HEK293 (cell line): ENCODE results near the gene TMEM127.

Source experiments
- CTCF ChIA-PET: fragments of 350-600 bp; formaldehyde crosslinking; extraction: SDS; loops from one replicate; lab custom pipeline; 2021; ENCODE audit warnings: antibody characterized with exemption; lab: Yijun Ruan, JAX
- POLR2A ChIA-PET: fragments of 300-600 bp; formaldehyde crosslinking; extraction: SDS; loops from one replicate; lab custom pipeline; 2020; ENCODE audit warnings: antibody characterized with exemption, inconsistent platforms; lab: Yijun Ruan, JAX
- H3K27ac ChIP-seq: fragments of 200-500 bp; sonication (Bioruptor generic); 2 replicates; pipeline ENCODE4 v1.5.1; 2014; ENCODE audit warnings: low read depth, low read length, control low read depth, inconsistent platforms; ENCODE audit errors: extremely low read depth
- H3K36me3 ChIP-seq, 2 experiments: fragments of 200-500 bp in 1 of 2; sonication (Bioruptor generic) in 1 of 2; 1 replicate in 1 of 2; 2 replicates in 1 of 2; pipeline ENCODE4 v1.5.1; 2014 to 2017; ENCODE audit warnings: inconsistent platforms in 2 of 2, low read length in 2 of 2; ENCODE audit not compliant: control insufficient read depth in 2 of 2, insufficient read depth in 1 of 2
- H3K4me1 ChIP-seq: fragments of 200-500 bp; sonication (Bioruptor generic); 2 replicates; pipeline ENCODE4 v1.5.1; 2014; ENCODE audit warnings: mild to moderate bottlenecking, low read length, inconsistent platforms; ENCODE audit not compliant: control insufficient read depth, insufficient read depth
- H3K4me3 ChIP-seq: 2 replicates; pipeline ENCODE4 v1.5.1; 2011; ENCODE audit warnings: low read depth, mild to moderate bottlenecking, control low read depth, low read length, moderate library complexity
- H3K9me3 ChIP-seq: fragments of 200-500 bp; sonication (Bioruptor generic); 2 replicates; pipeline ENCODE4 v1.5.1; 2014; ENCODE audit warnings: low read depth, low read length, inconsistent platforms; ENCODE audit not compliant: control insufficient read depth, insufficient read depth
- ZBTB11 ChIP-seq: fragments of 450-650 bp; formaldehyde crosslinking; conservative IDR thresholded peaks from 2 replicates; pipeline ENCODE4 v1.5.1; 2016; ENCODE audit warnings: low read depth, missing biosample characterization, missing genetic modification characterization
- ZBTB48 ChIP-seq: fragments of 450-650 bp; formaldehyde crosslinking; IDR thresholded peaks from 2 replicates; pipeline ENCODE4 v1.5.1; 2016; ENCODE audit warnings: missing biosample characterization, missing genetic modification characterization
- ZNF391 ChIP-seq: fragments of 450-650 bp; formaldehyde crosslinking; IDR thresholded peaks from 2 replicates; pipeline ENCODE4 v1.5.1; 2016; ENCODE audit warnings: low read depth, missing biosample characterization, missing genetic modification characterization, borderline replicate concordance
- ZNF510 ChIP-seq: fragments of 450-650 bp; formaldehyde crosslinking; IDR thresholded peaks from 2 replicates; pipeline ENCODE4 v1.5.1; 2018; ENCODE audit warnings: mild to moderate bottlenecking, missing genetic modification characterization, missing biosample characterization; ENCODE audit not compliant: insufficient replicate concordance
- ZNF600 ChIP-seq: fragments of 450-650 bp; formaldehyde crosslinking; IDR thresholded peaks from 2 replicates; pipeline ENCODE4 v1.5.1; 2016; ENCODE audit warnings: missing biosample characterization, missing genetic modification characterization
- ZNF664 ChIP-seq: fragments of 450-650 bp; formaldehyde crosslinking; IDR thresholded peaks from 2 replicates; pipeline ENCODE4 v1.5.1; 2016; ENCODE audit warnings: missing biosample characterization, missing genetic modification characterization
- ZNF777 ChIP-seq: fragments of 450-650 bp; formaldehyde crosslinking; IDR thresholded peaks from 2 replicates; pipeline ENCODE4 v1.5.1; 2017; ENCODE audit warnings: missing biosample characterization, missing genetic modification characterization, borderline replicate concordance
- ZNF785 ChIP-seq: fragments of 450-650 bp; formaldehyde crosslinking; IDR thresholded peaks from 2 replicates; pipeline ENCODE4 v1.5.1; 2016; ENCODE audit warnings: missing biosample characterization, missing genetic modification characterization
- TF ChIP-seq, protein P1 (sequence below): fragments of 450-650 bp; formaldehyde crosslinking; IDR thresholded peaks from 2 replicates; pipeline ENCODE4 v1.5.1; 2016; ENCODE audit warnings: missing biosample characterization, missing genetic modification characterization, borderline replicate concordance

The TMEM127 gene

GRCh38 chr2:96287273-96287856 is 21.6 kb upstream of the TMEM127 start (continued):
- TF ChIP-seq ZBTB11 (tag by site-specific recombination), result no peak
- no peak for TF ChIP-seq ZNF510 (tag by site-specific recombination)
- no peak for TF ChIP-seq ZNF664
- TF ChIP-seq ZNF391 (tag by site-specific recombination), result no peak
- no peak for TF ChIP-seq ZNF600 (tag by site-specific recombination)
- TF ChIP-seq ZBTB48 (tag by site-specific recombination), result no peak
- TF ChIP-seq ZNF777, result no peak
- TF ChIP-seq, all 188 proteins: peak for 0

DNA sequence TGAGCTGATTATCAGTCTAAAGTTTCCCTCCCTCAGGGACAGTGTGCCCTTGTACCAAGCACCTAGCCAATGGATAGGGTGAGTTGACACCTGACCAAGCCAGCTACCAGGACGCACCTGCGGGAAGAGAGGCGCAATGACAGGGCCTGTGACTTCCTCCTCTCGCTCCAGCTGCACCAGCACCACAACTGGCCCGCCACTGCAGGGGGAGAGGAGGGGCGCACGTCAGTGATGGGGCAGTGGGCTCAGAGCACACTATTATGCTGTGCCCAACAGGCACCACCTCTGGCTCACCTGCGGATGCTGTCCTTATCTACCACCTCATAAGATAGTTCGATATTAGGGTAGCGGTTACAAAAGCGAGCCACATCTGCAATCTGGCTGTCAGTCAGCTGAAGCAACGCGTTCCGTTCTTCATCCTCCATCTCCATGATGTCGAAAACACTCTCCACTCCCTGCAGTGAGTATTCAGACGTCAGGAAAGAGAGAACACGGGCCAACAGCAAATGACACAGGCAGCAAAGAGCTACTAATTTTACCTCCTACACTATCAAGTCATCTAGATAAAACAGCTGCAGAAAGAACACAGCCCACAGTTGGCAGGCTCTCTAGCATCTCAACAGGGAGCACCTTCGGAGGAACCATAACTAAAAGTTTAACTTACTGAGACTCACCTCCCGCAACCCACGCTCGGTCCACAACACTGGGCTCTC is 11.1 kb upstream of the TMEM127 start:
- ChIA-PET POLR2A (interaction anchor here (0.6 to 3.7 kb wide), 2 partner anchors 10 to 17 kb away, joined by 6 to 11 read pairs; partner anchors contain the start of genes CIAO1 and TMEM127), CTCF (interaction anchor here (0.6 to 2.0 kb wide), 4 partner anchors 35 to 629 kb away, joined by 3 to 5 read pairs (median 4); no protein-coding TSS in a partner anchor)
- H3K4me3 ChIP-seq, result no peak overlapping the region
- H3K36me3 ChIP-seq, result peaks cover 52 to 85% of the 10 kb centered on the region in 2 experiments
- no peak overlapping the region for H3K27ac ChIP-seq
- TF ChIP-seq, protein P1, sequence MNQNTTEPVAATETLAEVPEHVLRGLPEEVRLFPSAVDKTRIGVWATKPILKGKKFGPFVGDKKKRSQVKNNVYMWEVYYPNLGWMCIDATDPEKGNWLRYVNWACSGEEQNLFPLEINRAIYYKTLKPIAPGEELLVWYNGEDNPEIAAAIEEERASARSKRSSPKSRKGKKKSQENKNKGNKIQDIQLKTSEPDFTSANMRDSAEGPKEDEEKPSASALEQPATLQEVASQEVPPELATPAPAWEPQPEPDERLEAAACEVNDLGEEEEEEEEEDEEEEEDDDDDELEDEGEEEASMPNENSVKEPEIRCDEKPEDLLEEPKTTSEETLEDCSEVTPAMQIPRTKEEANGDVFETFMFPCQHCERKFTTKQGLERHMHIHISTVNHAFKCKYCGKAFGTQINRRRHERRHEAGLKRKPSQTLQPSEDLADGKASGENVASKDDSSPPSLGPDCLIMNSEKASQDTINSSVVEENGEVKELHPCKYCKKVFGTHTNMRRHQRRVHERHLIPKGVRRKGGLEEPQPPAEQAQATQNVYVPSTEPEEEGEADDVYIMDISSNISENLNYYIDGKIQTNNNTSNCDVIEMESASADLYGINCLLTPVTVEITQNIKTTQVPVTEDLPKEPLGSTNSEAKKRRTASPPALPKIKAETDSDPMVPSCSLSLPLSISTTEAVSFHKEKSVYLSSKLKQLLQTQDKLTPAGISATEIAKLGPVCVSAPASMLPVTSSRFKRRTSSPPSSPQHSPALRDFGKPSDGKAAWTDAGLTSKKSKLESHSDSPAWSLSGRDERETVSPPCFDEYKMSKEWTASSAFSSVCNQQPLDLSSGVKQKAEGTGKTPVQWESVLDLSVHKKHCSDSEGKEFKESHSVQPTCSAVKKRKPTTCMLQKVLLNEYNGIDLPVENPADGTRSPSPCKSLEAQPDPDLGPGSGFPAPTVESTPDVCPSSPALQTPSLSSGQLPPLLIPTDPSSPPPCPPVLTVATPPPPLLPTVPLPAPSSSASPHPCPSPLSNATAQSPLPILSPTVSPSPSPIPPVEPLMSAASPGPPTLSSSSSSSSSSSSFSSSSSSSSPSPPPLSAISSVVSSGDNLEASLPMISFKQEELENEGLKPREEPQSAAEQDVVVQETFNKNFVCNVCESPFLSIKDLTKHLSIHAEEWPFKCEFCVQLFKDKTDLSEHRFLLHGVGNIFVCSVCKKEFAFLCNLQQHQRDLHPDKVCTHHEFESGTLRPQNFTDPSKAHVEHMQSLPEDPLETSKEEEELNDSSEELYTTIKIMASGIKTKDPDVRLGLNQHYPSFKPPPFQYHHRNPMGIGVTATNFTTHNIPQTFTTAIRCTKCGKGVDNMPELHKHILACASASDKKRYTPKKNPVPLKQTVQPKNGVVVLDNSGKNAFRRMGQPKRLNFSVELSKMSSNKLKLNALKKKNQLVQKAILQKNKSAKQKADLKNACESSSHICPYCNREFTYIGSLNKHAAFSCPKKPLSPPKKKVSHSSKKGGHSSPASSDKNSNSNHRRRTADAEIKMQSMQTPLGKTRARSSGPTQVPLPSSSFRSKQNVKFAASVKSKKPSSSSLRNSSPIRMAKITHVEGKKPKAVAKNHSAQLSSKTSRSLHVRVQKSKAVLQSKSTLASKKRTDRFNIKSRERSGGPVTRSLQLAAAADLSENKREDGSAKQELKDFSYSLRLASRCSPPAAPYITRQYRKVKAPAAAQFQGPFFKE (tag by site-specific recombination), result no peak
- TF ChIP-seq ZNF785 (tag by site-specific recombination) (no peak), ZBTB11 (tag by site-specific recombination) (no peak)
- no peaks in the 10 kb centered on the region for H3K4me1 ChIP-seq
- H3K9me3 ChIP-seq, result no peaks in the 10 kb centered on the region
